MM.1S (cell line): ENCODE results near the gene HTRA3.

ENCODE experiments used
- EZH2 ChIP-seq: fragments of 300-600 bp; sonication (generic); optimal IDR thresholded peaks from 2 replicates; pipeline ENCODE3; 2017; ENCODE audit warnings: low read depth, mild to moderate bottlenecking, antibody characterized with exemption, low read length, mixed read lengths
- EZH2phosphoT487 ChIP-seq: fragments of 300-600 bp; sonication (generic); IDR thresholded peaks from 2 replicates; pipeline ENCODE4 v1.6.1; 2018; ENCODE audit warnings: antibody characterized with exemption, low read length
- TF ChIP-seq, protein P1 (sequence below): fragments of 300-600 bp; sonication (generic); IDR thresholded peaks from 2 replicates; pipeline ENCODE4 v1.5.1; 2016; ENCODE audit warnings: antibody characterized with exemption, low read length, mixed read lengths

DNA sequence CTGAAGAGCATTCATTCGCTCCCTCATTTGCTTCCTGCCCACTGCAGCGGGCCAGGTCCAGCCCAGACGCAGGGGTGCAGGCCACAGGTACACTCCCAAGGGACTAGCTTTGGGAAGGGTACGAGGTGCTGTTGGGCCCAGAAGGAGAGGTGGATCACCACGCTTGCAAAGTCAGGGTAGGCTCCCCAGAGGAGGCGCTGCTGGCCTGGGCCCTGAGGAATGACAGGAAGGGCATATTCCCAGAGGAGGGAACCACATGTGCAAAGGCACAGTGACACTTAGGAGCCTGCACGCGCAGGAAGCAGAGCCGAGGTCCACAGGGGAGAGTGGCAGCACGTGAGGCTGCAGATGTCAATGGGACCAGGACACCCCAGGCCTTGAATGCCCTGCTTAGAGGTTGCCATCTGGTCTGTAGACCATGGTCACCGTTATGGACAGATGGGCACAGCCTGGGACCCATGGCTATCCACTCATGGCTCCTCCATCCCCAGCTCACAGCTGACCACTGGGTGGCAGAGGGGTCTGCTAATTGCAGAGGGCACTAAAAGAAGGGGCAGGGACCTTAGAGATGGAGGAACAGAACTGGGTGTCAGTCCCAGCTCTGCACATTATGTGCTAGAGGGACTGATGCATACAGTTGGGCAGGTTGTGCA is 7.9 kb downstream of the HTRA3 start:
- TF ChIP-seq, protein P1, sequence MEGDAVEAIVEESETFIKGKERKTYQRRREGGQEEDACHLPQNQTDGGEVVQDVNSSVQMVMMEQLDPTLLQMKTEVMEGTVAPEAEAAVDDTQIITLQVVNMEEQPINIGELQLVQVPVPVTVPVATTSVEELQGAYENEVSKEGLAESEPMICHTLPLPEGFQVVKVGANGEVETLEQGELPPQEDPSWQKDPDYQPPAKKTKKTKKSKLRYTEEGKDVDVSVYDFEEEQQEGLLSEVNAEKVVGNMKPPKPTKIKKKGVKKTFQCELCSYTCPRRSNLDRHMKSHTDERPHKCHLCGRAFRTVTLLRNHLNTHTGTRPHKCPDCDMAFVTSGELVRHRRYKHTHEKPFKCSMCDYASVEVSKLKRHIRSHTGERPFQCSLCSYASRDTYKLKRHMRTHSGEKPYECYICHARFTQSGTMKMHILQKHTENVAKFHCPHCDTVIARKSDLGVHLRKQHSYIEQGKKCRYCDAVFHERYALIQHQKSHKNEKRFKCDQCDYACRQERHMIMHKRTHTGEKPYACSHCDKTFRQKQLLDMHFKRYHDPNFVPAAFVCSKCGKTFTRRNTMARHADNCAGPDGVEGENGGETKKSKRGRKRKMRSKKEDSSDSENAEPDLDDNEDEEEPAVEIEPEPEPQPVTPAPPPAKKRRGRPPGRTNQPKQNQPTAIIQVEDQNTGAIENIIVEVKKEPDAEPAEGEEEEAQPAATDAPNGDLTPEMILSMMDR: no peak
- TF ChIP-seq EZH2 (no peak), EZH2phosphoT487 (no peak)
